ENCODE data around the gene NCR3LG1.

NCR3LG1 gene

DNA sequence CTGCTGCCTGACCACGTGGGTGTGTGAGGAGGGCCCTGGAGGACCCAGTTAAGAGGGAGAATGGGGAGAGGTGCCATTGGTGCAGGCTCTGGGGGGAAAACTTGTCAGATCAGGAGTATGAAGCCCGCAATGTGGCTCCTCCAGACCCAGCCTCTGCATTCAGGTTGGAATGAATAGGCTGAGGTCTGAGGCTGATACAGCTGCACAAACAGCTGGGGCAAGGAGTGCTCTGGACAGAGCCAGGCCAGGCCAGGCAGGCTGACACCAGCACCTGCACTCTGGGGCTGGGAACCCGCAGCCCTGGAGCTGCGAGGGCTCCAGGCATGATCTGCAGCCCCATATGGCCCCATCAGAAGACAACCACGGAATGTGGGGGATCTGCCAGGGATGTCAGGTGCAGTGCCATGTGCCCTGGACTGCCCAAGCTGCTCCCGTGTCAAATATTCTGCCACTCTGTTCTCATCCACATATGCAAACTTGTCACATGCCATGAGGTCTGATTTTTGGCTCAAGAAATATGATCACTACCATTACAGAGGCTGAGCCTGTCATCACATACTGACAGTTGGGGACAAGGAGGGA lies 64.0 kb downstream of the NCR3LG1 start (continued):
- TF ChIP-seq CREB5 (CRISPR knock-in tag; IDR thresholded peaks at IDR 0.05; ENCODE audit: low read depth) (no peak), OSR1 (CRISPR knock-in tag; IDR thresholded peaks at IDR 0.05) (no peak)

- no peak for ATAC-seq
- TF ChIP-seq ZFP30 (CRISPR knock-in tag; IDR thresholded peaks at IDR 0.05) (no peak), RARB (CRISPR knock-in tag; IDR thresholded peaks at IDR 0.05) (no peak), GLIS3 (CRISPR knock-in tag; IDR thresholded peaks at IDR 0.05) (no peak), ISL1 (CRISPR knock-in tag; IDR thresholded peaks at IDR 0.05) (no peak), ZFP3 (CRISPR knock-in tag; IDR thresholded peaks at IDR 0.05) (no peak), ARNTL (CRISPR knock-in tag; IDR thresholded peaks at IDR 0.05; ENCODE audit: borderline replicate concordance, low read depth) (no peak), CREB5 (CRISPR knock-in tag; IDR thresholded peaks at IDR 0.05; ENCODE audit: low read depth) (no peak), ZNF8 (CRISPR knock-in tag; IDR thresholded peaks at IDR 0.05) (no peak), PPARA (CRISPR knock-in tag; IDR thresholded peaks at IDR 0.05; ENCODE audit: borderline replicate concordance) (no peak), POU6F1 (CRISPR knock-in tag; IDR thresholded peaks at IDR 0.05; ENCODE audit: borderline replicate concordance, low read depth) (no peak), ZNF70 (CRISPR knock-in tag; IDR thresholded peaks at IDR 0.05) (no peak)
- TF ChIP-seq, protein P1, sequence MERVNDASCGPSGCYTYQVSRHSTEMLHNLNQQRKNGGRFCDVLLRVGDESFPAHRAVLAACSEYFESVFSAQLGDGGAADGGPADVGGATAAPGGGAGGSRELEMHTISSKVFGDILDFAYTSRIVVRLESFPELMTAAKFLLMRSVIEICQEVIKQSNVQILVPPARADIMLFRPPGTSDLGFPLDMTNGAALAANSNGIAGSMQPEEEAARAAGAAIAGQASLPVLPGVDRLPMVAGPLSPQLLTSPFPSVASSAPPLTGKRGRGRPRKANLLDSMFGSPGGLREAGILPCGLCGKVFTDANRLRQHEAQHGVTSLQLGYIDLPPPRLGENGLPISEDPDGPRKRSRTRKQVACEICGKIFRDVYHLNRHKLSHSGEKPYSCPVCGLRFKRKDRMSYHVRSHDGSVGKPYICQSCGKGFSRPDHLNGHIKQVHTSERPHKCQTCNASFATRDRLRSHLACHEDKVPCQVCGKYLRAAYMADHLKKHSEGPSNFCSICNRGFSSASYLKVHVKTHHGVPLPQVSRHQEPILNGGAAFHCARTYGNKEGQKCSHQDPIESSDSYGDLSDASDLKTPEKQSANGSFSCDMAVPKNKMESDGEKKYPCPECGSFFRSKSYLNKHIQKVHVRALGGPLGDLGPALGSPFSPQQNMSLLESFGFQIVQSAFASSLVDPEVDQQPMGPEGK (CRISPR knock-in tag; IDR thresholded peaks at IDR 0.05; ENCODE audit: borderline replicate concordance) = no peak
Measured at GRCh38 chr11:17416492-17416891, 64.9 kb downstream of the NCR3LG1 start.

- TF ChIP-seq ZC3H10 (CRISPR knock-in tag; IDR thresholded peaks at IDR 0.05) (no peak), OSR1 (CRISPR knock-in tag; IDR thresholded peaks at IDR 0.05) (no peak), CREB5 (CRISPR knock-in tag; IDR thresholded peaks at IDR 0.05; ENCODE audit: low read depth) (no peak), ZFP30 (CRISPR knock-in tag; IDR thresholded peaks at IDR 0.05) (no peak), ZNF70 (CRISPR knock-in tag; IDR thresholded peaks at IDR 0.05) (no peak)
- TF ChIP-seq, protein P2, sequence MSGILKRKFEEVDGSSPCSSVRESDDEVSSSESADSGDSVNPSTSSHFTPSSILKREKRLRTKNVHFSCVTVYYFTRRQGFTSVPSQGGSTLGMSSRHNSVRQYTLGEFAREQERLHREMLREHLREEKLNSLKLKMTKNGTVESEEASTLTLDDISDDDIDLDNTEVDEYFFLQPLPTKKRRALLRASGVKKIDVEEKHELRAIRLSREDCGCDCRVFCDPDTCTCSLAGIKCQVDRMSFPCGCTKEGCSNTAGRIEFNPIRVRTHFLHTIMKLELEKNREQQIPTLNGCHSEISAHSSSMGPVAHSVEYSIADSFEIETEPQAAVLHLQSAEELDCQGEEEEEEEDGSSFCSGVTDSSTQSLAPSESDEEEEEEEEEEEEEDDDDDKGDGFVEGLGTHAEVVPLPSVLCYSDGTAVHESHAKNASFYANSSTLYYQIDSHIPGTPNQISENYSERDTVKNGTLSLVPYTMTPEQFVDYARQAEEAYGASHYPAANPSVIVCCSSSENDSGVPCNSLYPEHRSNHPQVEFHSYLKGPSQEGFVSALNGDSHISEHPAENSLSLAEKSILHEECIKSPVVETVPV (CRISPR knock-in tag; IDR thresholded peaks at IDR 0.05) = no peak
- ATAC-seq = no peak
Measured at GRCh38 chr11:17418444-17419081, 67.0 kb downstream of the NCR3LG1 start.

DNA sequence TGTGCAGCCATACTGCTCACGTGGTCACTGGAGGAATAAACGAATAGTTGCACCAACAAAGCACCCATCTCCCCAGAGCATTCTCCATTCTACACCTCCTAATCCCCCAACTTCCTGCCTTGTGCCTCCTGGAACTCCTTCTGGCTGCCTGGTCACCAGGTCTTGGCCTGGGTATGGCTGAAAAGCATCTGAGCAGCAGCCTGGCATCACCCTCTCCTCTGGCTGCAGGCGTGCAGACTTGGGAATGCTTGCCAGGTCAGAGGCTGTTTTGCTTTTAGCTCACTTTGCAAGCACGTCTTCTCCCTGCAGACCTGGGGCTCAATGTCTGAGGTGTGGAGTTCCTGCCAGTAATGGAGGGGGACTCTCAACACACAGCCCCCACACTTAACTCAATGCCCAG lies 70.2 kb downstream of the NCR3LG1 start:
- TF ChIP-seq ESRRG (CRISPR knock-in tag; IDR thresholded peaks at IDR 0.05) = no peak
- TF ChIP-seq TSHZ2 (CRISPR knock-in tag; IDR thresholded peaks at IDR 0.05) = no peak
- no peak for TF ChIP-seq CSDC2 (CRISPR knock-in tag; IDR thresholded peaks at IDR 0.05)
- no peak for TF ChIP-seq ZFP3 (CRISPR knock-in tag; IDR thresholded peaks at IDR 0.05)
- TF ChIP-seq GLIS3 (CRISPR knock-in tag; IDR thresholded peaks at IDR 0.05) = no peak
- no peak for TF ChIP-seq SNAI2 (CRISPR knock-in tag; IDR thresholded peaks at IDR 0.05)
- TF ChIP-seq PPARA (CRISPR knock-in tag; IDR thresholded peaks at IDR 0.05; ENCODE audit: borderline replicate concordance) = no peak
- no peak for TF ChIP-seq ZC3H10 (CRISPR knock-in tag; IDR thresholded peaks at IDR 0.05)
- no peak for ATAC-seq
